NCI-H774 (cell line): ENCODE measurements around the gene EFL1.

Source experiments
- DNase-seq: peaks from one replicate; lab custom pipeline; 2025; lab: John Stamatoyannopoulos, UW

EFL1 gene

GRCh38 chr15:82159922-82160321, 102.6 kb downstream of the EFL1 start:
- DNase-seq: no peak

GRCh38 chr15:82158811-82159210, 103.7 kb downstream of the EFL1 start:
- DNase-seq: no peak

- no peak for DNase-seq
Measured at GRCh38 chr15:82150645-82151044, 111.9 kb downstream of the EFL1 start.

GRCh38 chr15:82146990-82147461, 115.5 kb downstream of the EFL1 start:
- no peak for DNase-seq

GRCh38 chr15:82146576-82146975, 116.0 kb downstream of the EFL1 start:
- DNase-seq: no peak

GRCh38 chr15:82143390-82144385, 118.8 kb downstream of the EFL1 start:
- DNase-seq: no peak

GRCh38 chr15:82140886-82141285, 121.6 kb downstream of the EFL1 start:
- DNase-seq: peak; percentile 9

GRCh38 chr15:82139823-82140268, 122.7 kb downstream of the EFL1 start:
- peak; percentile 25 for DNase-seq

- no peak for DNase-seq
Measured at GRCh38 chr15:82138306-82138705, 124.2 kb downstream of the EFL1 start.

GRCh38 chr15:82137261-82137660, 125.3 kb downstream of the EFL1 start:
- no peak for DNase-seq

- no peak for DNase-seq
Measured at GRCh38 chr15:82136120-82136519, 126.4 kb downstream of the EFL1 start.

- no peak for DNase-seq
Measured at GRCh38 chr15:82135638-82136037, 126.9 kb downstream of the EFL1 start.

GRCh38 chr15:82134461-82134860, 128.1 kb downstream of the EFL1 start:
- DNase-seq: no peak

GRCh38 chr15:82133251-82133650, 129.3 kb downstream of the EFL1 start:
- no peak for DNase-seq

- no peak for DNase-seq
Measured at GRCh38 chr15:82132742-82133141, 129.8 kb downstream of the EFL1 start.

- no peak for DNase-seq
Measured at GRCh38 chr15:82132096-82132495, 130.4 kb downstream of the EFL1 start.

- no peak for DNase-seq
Measured at GRCh38 chr15:82130248-82130647, 132.3 kb downstream of the EFL1 start.

- DNase-seq: no peak
Measured at GRCh38 chr15:82129761-82130160, 132.8 kb downstream of the EFL1 start.

- no peak for DNase-seq
Measured at GRCh38 chr15:82129149-82129692, 133.3 kb downstream of the EFL1 start.

GRCh38 chr15:82128401-82129148, 134.0 kb downstream of the EFL1 start:
- DNase-seq: no peak

GRCh38 chr15:82127581-82127980, 135.0 kb downstream of the EFL1 start:
- no peak for DNase-seq

GRCh38 chr15:82126346-82126745, 136.2 kb downstream of the EFL1 start:
- DNase-seq: no peak
